Epithelial cell of proximal tubule (primary cell): Measurements from ENCODE around the gene TMTC1. TPM values are rescaled to one million over a fixed set of nuclear protein-coding genes. Genes with fewer than 3 reads are reported as not detected.

Experiments
- DNase-seq: peaks from one replicate; pipeline ENCODE4 v3.0.0-alpha.2; 2011; ENCODE audit warnings: low read depth
- H3K4me3 ChIP-seq: 2 replicates; pipeline ENCODE4 v1.5.1; 2011; ENCODE audit warnings: low read depth, mild to moderate bottlenecking, low read length
- total RNA-seq: library from RNA; depleted of rRNA; stranded (reverse); fragments of >200 nt; gene quantifications from 2 replicates; pipeline ENCODE4 v1.2.3, GENCODE V29; 2015
- TF ChIP-seq, protein P1 (sequence below): conservative IDR thresholded peaks from 2 replicates; pipeline ENCODE4 v1.5.1; 2012; ENCODE audit warnings: low read depth, mild to moderate bottlenecking, low read length

Gene TMTC1
- total RNA-seq, 1 donor from 2014 or later, result 0.40 TPM

DNA sequence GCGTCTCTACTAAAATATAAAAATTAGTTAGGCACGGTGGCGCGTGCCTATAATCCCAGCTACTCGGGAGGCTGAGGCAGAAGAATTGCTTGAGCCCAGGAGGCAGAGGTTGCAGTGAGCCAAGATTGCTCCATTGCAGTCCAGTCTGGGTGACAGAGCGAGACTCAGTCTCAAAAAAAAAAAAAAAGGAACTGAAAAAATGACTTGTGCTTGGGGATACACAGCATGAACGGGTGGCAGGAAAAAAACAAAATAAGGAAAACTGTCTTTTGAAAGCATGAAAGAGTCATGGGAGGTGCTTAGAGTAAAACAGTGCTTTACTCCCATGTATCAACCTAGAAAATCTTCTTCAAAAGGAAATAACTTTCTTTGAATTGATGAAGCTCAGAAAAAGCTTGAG, 80.8 kb downstream of the TMTC1 start:
- DNase-seq, result no peak
- no peak overlapping the region for H3K4me3 ChIP-seq
- TF ChIP-seq, protein P1, sequence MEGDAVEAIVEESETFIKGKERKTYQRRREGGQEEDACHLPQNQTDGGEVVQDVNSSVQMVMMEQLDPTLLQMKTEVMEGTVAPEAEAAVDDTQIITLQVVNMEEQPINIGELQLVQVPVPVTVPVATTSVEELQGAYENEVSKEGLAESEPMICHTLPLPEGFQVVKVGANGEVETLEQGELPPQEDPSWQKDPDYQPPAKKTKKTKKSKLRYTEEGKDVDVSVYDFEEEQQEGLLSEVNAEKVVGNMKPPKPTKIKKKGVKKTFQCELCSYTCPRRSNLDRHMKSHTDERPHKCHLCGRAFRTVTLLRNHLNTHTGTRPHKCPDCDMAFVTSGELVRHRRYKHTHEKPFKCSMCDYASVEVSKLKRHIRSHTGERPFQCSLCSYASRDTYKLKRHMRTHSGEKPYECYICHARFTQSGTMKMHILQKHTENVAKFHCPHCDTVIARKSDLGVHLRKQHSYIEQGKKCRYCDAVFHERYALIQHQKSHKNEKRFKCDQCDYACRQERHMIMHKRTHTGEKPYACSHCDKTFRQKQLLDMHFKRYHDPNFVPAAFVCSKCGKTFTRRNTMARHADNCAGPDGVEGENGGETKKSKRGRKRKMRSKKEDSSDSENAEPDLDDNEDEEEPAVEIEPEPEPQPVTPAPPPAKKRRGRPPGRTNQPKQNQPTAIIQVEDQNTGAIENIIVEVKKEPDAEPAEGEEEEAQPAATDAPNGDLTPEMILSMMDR, result no peak

DNA sequence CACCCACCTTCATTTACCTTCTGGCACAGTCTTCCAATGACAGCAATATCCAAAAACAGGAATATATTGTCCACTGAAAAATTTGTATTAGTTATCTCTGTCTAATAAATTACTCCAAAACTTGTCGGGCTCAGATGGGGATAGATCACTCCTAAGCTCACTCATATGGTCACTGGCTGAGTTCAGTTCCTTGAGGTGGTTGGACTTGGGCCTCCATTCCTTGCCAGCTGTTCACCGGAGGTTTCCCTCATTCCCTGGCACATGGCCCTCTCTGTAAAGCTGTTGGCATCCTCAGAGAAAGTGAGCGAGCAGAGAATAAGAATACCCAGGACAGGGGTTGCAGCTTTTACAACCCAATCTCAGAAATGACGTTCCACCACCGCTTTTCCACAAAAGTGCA, 81.5 kb downstream of the TMTC1 start:
- no peak for DNase-seq
- no peak overlapping the region for H3K4me3 ChIP-seq
- TF ChIP-seq, protein P1, result no peak

GRCh38 chr12:29700761-29701481, 82.8 kb downstream of the TMTC1 start:
- TF ChIP-seq, protein P1, result no peak
- no peak for DNase-seq
- H3K4me3 ChIP-seq, result no peak overlapping the region

GRCh38 chr12:29698756-29699155, 85.0 kb downstream of the TMTC1 start:
- TF ChIP-seq, protein P1, result no peak
- no peak for DNase-seq
- H3K4me3 ChIP-seq, result no peak overlapping the region

DNA sequence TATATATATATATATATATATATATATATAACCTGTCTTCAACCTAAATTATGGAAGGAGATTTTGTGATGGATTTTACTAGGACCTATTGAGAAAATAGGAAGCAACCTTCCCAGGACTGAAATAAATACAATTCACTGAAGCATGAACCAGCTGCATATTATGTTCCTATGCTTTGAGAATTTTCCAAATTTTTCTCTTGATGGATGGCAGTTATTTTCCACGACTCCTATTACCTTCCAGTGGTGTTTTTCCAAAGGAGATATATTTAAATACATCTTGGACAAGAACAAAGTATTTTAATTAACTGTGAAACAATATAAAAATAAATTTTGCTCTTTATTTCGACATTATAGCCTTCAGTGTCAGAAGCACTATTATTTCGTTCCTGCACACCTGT, 87.9 kb downstream of the TMTC1 start:
- H3K4me3 ChIP-seq, result no peak overlapping the region
- no peak for DNase-seq
- TF ChIP-seq, protein P1, result no peak

- TF ChIP-seq, protein P1, result no peak
- no peak for DNase-seq
- no peak overlapping the region for H3K4me3 ChIP-seq
These were observed 88.7 kb downstream of the TMTC1 start for GRCh38 chr12:29695026-29695425.

DNA sequence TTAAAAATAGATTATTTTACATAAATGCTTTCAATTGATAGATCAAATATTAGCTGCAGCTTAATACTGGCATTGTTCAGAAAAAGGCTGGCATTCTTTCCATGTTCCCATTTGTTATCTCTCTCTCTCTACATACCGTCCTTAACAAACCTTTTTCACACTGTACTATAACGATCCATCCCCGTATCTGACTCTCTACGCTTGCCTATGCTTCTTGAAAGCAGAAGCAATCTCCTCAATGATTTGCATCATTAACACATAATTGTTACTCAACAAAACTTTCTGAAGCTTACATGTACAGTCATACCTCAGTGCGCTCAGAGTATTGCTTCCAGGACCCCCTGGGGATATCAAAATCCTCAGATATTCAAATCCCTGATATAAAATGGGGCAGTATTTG, 89.7 kb downstream of the TMTC1 start:
- TF ChIP-seq, protein P1, result no peak
- no peak for DNase-seq

More for the DNA sequence above, 89.7 kb downstream of the TMTC1 start:
- no peak overlapping the region for H3K4me3 ChIP-seq
